Uterus (tissue), 2 donors: ENCODE results near the gene SRPX.

ENCODE experiments used
- POLR2A ChIP-seq, 2 donors: fragments of 450-650 bp; IDR thresholded peaks; one replicate each; pipeline ENCODE4 v1.6.1; 2016; ENCODE audit warnings: antibody characterized with exemption in 2 of 2, mild to moderate bottlenecking in 1 of 2, moderate library complexity in 1 of 2
- TF ChIP-seq, protein P1 (sequence below), 4 experiments: fragments of 200-600 bp in 2 of 4; fragments of 450-650 bp in 2 of 4; sonication (generic) in 2 of 4; IDR thresholded peaks; one replicate each; pipeline ENCODE4 v1.5.1; 2016 to 2019; ENCODE audit warnings: antibody characterized with exemption in 4 of 4, mild to moderate bottlenecking in 2 of 4, moderate library complexity in 1 of 4

DNA sequence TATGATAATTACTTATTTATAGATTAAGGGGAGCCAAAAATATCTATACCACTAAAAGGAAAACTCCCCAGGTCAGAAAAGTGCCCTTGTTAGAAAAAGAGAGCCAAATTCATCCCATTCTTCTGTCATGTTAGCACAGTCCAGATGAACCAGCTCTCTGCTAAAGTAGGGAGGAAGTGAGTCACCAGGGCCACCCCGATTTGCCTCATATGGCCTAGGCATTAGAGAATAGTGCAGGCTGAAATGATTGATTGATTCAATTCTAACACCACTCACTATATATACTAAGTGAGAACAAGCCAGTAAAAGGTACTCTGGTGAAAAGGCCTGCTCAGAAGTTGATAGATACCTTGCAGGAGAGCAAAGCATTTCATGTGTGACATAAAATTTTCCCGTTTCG lies 94.5 kb downstream of the SRPX start:
- TF ChIP-seq POLR2A (IDR thresholded peaks at IDR 0.05) = no peak
- TF ChIP-seq, protein P1, sequence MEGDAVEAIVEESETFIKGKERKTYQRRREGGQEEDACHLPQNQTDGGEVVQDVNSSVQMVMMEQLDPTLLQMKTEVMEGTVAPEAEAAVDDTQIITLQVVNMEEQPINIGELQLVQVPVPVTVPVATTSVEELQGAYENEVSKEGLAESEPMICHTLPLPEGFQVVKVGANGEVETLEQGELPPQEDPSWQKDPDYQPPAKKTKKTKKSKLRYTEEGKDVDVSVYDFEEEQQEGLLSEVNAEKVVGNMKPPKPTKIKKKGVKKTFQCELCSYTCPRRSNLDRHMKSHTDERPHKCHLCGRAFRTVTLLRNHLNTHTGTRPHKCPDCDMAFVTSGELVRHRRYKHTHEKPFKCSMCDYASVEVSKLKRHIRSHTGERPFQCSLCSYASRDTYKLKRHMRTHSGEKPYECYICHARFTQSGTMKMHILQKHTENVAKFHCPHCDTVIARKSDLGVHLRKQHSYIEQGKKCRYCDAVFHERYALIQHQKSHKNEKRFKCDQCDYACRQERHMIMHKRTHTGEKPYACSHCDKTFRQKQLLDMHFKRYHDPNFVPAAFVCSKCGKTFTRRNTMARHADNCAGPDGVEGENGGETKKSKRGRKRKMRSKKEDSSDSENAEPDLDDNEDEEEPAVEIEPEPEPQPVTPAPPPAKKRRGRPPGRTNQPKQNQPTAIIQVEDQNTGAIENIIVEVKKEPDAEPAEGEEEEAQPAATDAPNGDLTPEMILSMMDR (IDR thresholded peaks at IDR 0.05) = no peak
